ENCODE results near the gene RASGRF1. TPM values are rescaled to one million over a fixed set of nuclear protein-coding genes. Genes with fewer than 3 reads are reported as not detected.

RASGRF1 gene
- total and polyA plus RNA-seq, 11 donors = 0.12 to 0.40 (median 0.25) TPM; not detected in 8

DNA sequence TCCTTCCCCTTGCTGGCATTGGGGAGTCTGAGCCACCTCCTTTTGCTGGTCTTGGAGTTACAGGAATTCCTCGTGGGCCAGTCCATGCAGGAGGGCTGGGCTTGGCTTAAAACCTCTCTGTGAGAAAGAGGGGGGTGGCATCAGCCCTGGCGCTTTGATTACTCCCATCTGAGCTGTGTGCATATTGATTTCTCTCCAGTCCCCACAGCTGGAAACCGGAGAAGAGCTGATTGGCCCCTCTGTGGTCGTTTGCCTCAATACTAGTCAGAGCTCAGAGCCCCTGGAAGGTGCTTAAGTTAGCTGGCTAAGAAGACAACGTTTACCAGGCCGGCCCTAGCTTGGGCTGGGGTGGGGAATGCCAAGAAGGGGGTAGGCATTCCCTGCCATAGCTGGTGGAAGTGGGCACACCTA, 4.0 kb upstream of the RASGRF1 start:
- Histone ChIP-seq H3K4me1 (peaks cover 0 to 21% (median 5%) of the 10 kb centered on the region in 12 donors), H3K36me3 (no peaks in the 10 kb centered on the region), H3K4me3 (no peak overlapping the region), H3K9me3 (no peaks in the 10 kb centered on the region), H3K27ac (no peak overlapping the region), H3K27me3 (peaks cover 19 to 72% (median 35%) of the 10 kb centered on the region in 9 donors)
- 17 to 27% (median 21%) methylated on average over 6 of the region's 6 CpGs for WGBS, 4 donors
- ATAC-seq (no peak), DNase-seq (no peak)
- TF ChIP-seq POLR2A (IDR thresholded peaks at IDR 0.05) = no peak
- intact Hi-C loops (cut with DNase I) = no loop called here

DNA sequence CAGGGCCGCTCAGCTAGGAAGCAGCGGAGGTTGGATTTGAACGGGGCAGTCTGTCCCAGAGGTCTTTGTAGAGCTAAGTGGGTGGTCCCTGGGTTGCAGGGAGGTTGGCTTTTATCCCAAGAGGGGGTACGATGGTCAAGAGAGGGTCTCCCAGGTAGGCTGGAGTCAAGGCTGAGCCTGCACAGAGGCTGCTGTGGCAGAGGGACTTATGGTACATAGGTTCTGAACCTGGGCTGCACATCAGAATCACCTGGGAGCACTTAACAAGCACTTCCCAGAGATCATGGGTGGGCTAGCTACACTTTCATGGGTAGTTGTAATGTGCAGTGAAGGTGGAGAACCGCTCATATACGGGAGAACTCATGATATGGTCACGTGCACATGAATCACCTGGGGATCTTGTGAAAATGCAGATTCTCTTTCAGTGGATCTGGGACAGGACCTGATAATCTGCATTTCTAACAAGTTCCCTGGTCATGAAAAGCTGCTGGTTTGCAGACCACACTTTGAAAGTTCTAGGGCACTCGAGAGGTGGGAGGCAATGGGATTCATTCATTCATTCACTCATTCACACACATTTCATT, 2.9 kb upstream of the RASGRF1 start:
- peaks cover 31 to 72% (median 46%) of the 10 kb centered on the region in 9 donors for H3K27me3 ChIP-seq

DNA sequence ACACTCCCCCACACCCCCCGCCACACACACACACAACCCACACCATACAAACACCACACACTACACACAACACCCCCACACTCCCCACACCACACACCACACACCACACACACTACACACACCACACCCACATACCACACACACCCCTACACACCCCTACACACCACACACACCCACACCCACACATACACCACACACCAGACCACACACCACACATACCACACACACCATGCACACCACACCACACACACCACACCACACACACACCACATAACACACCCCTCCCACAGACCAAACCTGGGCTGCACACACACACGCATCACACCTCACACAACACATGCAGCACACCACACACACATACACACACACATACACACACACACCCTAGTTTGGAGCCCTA, 1.8 kb upstream of the RASGRF1 start:
- no peak overlapping the region for H3K27ac ChIP-seq
- H3K36me3 ChIP-seq = no peaks in the 10 kb centered on the region
- H3K9me3 ChIP-seq = no peaks in the 10 kb centered on the region
- TF ChIP-seq, protein P1, sequence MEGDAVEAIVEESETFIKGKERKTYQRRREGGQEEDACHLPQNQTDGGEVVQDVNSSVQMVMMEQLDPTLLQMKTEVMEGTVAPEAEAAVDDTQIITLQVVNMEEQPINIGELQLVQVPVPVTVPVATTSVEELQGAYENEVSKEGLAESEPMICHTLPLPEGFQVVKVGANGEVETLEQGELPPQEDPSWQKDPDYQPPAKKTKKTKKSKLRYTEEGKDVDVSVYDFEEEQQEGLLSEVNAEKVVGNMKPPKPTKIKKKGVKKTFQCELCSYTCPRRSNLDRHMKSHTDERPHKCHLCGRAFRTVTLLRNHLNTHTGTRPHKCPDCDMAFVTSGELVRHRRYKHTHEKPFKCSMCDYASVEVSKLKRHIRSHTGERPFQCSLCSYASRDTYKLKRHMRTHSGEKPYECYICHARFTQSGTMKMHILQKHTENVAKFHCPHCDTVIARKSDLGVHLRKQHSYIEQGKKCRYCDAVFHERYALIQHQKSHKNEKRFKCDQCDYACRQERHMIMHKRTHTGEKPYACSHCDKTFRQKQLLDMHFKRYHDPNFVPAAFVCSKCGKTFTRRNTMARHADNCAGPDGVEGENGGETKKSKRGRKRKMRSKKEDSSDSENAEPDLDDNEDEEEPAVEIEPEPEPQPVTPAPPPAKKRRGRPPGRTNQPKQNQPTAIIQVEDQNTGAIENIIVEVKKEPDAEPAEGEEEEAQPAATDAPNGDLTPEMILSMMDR (IDR thresholded peaks at IDR 0.05) = no peak
- no peak for TF ChIP-seq POLR2A (IDR thresholded peaks at IDR 0.05)
- DNase-seq (no peak), ATAC-seq (no peak)
- peaks cover 0 to 27% (median 7%) of the 10 kb centered on the region in 12 donors for H3K4me1 ChIP-seq
- no peak overlapping the region for H3K4me3 ChIP-seq
- WGBS, 4 donors = 39 to 70% (median 57%) methylated on average over 2 of the region's 2 CpGs
- intact Hi-C loops (cut with DNase I) = no loop called here
- H3K27me3 ChIP-seq = peaks cover 34 to 73% (median 54%) of the 10 kb centered on the region in 9 donors

More for the DNA sequence above, 2.9 kb upstream of the RASGRF1 start:
- H3K27ac ChIP-seq = no peak overlapping the region
- 57 to 62% (median 59%) methylated on average over 7 to 8 of the region's 8 CpGs for WGBS, 4 donors
- no peaks in the 10 kb centered on the region for H3K36me3 ChIP-seq
- ATAC-seq (no peak), DNase-seq (no peak)
- no peak overlapping the region for H3K4me3 ChIP-seq
- no peak for TF ChIP-seq POLR2A (IDR thresholded peaks at IDR 0.05)
- TF ChIP-seq, protein P1 (IDR thresholded peaks at IDR 0.05) = no peak
- no peaks in the 10 kb centered on the region for H3K9me3 ChIP-seq
- H3K4me1 ChIP-seq = peaks cover 0 to 27% (median 7%) of the 10 kb centered on the region in 12 donors
- intact Hi-C loops (cut with DNase I) = no loop called here

DNA sequence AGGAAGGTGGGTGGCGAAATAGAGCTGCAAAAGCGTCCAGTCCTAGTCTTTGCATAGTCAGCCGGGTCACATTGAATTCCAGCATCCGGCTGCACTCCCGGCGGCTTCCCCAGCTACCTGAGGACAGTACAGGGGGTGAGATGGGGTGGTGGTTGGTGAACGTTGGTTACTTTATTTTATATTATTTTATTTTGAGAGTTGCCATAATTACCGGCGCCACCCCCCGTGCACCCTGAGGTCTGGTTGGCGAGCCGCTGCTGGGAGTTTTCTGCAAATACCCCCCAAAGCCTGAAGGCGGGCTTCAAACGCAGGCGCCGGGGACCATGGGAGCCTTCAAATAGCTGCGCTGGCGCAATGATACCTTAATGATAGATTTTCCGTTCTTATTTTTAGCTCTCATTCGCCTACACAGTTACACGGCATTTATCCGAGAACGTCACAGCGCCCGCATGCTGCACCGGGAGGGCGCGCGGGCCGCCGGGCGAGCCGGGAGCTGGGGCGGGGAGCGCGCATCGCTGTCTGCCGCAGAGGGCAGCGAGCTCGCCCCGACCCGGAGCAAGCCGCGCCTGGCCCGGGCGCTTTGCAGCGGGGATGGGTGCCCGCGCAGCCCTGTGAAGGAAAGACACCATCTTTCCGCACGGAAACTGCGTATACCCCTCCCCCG, 756 bp upstream of the RASGRF1 start:
- no peak overlapping the region for H3K27ac ChIP-seq
- DNase-seq (no peak), ATAC-seq (peak in 2 of 4 donors; percentile 18 to 58)
- 0 to 1% (median 1%) methylated on average over 50 to 53 of the region's 53 CpGs for WGBS, 4 donors
- no peaks in the 10 kb centered on the region for H3K9me3 ChIP-seq
- no peaks in the 10 kb centered on the region for H3K36me3 ChIP-seq
- H3K4me3 ChIP-seq = peak overlapping the region in 9 of 12 donors; percentile 3 to 37 (median 32)
- H3K4me1 ChIP-seq = peaks cover 0 to 27% (median 7%) of the 10 kb centered on the region in 12 donors
- no peak for TF ChIP-seq POLR2A (IDR thresholded peaks at IDR 0.05)
- TF ChIP-seq, protein P1 (IDR thresholded peaks at IDR 0.05) = no peak
- H3K27me3 ChIP-seq = peaks cover 39 to 75% (median 54%) of the 10 kb centered on the region in 9 donors
- intact Hi-C loops (cut with DNase I) = no loop called here
